ENCODE results near the gene SYNE1. TPM values are rescaled to one million over a fixed set of nuclear protein-coding genes. Genes with fewer than 3 reads are reported as not detected.
A peak's percentile ranks its signal among the peaks of the same experiment; 100 is the strongest.

Gene SYNE1
- total and polyA plus RNA-seq, 2 experiments from 2014 or later, result 17.6 to 59.9 TPM

DNA sequence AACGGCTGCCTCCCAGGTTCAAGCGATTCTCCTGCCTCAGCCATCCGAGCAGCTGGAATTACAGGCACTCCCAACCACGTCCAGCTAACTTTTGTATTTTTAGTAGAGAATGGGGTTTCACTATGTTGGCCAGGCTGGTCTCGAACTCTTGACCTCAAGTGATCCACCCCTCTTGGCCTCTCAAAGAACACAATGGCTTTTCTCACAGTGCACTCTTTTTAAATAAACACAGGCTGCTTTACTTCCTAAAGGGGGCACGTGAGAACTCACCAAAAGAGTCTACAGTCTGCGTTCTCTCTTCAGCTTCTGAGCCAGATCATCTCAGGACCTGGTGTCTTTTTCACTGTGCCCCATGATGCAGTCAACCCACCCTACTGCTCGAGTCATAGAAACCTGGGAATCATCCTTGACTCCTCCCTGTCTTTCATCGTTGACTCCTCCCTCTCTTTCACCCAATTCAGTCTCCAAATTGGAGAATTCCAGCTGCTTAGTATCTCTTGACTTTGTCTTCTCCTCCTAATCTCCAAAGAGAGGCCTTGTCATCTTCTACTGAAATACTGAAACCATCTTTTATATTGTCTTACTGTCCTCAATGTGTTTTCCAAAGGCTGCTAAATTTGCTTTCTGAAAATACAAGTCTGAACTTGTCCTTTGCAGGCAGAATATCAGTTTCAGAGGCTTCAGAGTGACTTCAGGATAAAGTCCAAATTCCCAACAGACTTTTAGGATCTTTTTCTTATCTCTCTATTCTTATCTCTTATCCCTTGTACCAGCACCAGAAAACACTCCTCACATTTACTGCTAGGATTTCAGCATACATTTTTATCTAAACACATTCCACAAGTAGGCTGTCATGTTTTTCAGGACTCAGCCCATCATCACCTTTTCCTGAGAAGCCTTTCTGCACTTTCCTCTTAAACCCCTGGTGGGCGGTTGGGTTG is 323.4 kb downstream of the SYNE1 start:
- Histone ChIP-seq H3K9me3 (ENCODE audit: low read depth) (no peaks in the 10 kb centered on the region), H3K4me3 (no peak overlapping the region), H3K4me1 (ENCODE audit: insufficient read depth) (peaks cover 8% of the 10 kb centered on the region), H3K36me3 (replicated peaks; ENCODE audit: insufficient read depth, low read depth) (no peaks in the 10 kb centered on the region), H3K27me3 (no peaks in the 10 kb centered on the region), H4K20me1 (ENCODE audit: insufficient read depth, poor library complexity, severe bottlenecking) (no peaks in the 10 kb centered on the region), H2AFZ (no peak overlapping the region), H3K9me2 (replicated peaks; ENCODE audit: insufficient read depth) (no peaks in the 10 kb centered on the region), H3K4me2 (peak overlapping the region; percentile 54), H3K27ac (peak overlapping the region; percentile 86), H3K79me2 (no peaks in the 10 kb centered on the region)
- peak; percentile 60 for DNase-seq (ENCODE audit: low spot score)
- WGBS (ENCODE audit: low lambda C conversion rate, missing lambda C conversion rate), result 55% methylated on average over 10 of the region's 10 CpGs
- TF ChIP-seq EZH2 (IDR thresholded peaks at IDR 0.05; ENCODE audit: borderline replicate concordance), result no peak
- TF ChIP-seq, protein P1, sequence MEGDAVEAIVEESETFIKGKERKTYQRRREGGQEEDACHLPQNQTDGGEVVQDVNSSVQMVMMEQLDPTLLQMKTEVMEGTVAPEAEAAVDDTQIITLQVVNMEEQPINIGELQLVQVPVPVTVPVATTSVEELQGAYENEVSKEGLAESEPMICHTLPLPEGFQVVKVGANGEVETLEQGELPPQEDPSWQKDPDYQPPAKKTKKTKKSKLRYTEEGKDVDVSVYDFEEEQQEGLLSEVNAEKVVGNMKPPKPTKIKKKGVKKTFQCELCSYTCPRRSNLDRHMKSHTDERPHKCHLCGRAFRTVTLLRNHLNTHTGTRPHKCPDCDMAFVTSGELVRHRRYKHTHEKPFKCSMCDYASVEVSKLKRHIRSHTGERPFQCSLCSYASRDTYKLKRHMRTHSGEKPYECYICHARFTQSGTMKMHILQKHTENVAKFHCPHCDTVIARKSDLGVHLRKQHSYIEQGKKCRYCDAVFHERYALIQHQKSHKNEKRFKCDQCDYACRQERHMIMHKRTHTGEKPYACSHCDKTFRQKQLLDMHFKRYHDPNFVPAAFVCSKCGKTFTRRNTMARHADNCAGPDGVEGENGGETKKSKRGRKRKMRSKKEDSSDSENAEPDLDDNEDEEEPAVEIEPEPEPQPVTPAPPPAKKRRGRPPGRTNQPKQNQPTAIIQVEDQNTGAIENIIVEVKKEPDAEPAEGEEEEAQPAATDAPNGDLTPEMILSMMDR (IDR thresholded peaks at IDR 0.05; ENCODE audit: poor library complexity), result no peak
- no peak for TF ChIP-seq EZH2phosphoT487 (IDR thresholded peaks at IDR 0.05; ENCODE audit: low read depth, severe bottlenecking, unreplicated experiment)

DNA sequence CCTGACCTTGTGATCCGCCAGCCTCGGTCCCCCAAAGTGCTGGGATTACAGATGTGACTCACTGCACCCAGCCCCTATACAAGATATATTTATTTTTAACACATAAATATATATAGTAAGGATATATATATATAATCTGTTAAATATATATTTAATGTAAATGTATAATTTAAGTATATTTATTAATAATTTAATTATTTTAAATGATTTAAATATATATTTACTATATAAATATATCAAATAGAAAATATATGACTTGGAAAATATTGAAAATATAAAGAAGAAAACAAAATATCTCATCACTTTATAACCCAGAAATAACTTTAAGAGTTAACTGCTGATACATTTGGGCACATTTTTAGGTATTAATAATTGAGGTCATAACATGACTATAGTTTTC is 324.7 kb downstream of the SYNE1 start:
- Histone ChIP-seq H3K36me3 (replicated peaks; ENCODE audit: insufficient read depth, low read depth) (no peaks in the 10 kb centered on the region), H3K4me2 (no peak overlapping the region), H3K4me3 (no peak overlapping the region), H2AFZ (no peak overlapping the region), H3K9me2 (replicated peaks; ENCODE audit: insufficient read depth) (no peaks in the 10 kb centered on the region), H4K20me1 (ENCODE audit: insufficient read depth, poor library complexity, severe bottlenecking) (no peaks in the 10 kb centered on the region), H3K27ac (no peak overlapping the region), H3K4me1 (ENCODE audit: insufficient read depth) (peaks cover 8% of the 10 kb centered on the region), H3K9me3 (ENCODE audit: low read depth) (no peaks in the 10 kb centered on the region), H3K27me3 (no peaks in the 10 kb centered on the region), H3K79me2 (no peaks in the 10 kb centered on the region)
- TF ChIP-seq EZH2 (IDR thresholded peaks at IDR 0.05; ENCODE audit: borderline replicate concordance) (no peak), EZH2phosphoT487 (IDR thresholded peaks at IDR 0.05; ENCODE audit: low read depth, severe bottlenecking, unreplicated experiment) (no peak)
- TF ChIP-seq, protein P1 (IDR thresholded peaks at IDR 0.05; ENCODE audit: poor library complexity), result no peak
- 100% methylated on average over 2 of the region's 2 CpGs for whole genome bisulfite sequencing (ENCODE audit: low lambda C conversion rate, missing lambda C conversion rate)
- DNase-seq (ENCODE audit: low spot score), result no peak

DNA sequence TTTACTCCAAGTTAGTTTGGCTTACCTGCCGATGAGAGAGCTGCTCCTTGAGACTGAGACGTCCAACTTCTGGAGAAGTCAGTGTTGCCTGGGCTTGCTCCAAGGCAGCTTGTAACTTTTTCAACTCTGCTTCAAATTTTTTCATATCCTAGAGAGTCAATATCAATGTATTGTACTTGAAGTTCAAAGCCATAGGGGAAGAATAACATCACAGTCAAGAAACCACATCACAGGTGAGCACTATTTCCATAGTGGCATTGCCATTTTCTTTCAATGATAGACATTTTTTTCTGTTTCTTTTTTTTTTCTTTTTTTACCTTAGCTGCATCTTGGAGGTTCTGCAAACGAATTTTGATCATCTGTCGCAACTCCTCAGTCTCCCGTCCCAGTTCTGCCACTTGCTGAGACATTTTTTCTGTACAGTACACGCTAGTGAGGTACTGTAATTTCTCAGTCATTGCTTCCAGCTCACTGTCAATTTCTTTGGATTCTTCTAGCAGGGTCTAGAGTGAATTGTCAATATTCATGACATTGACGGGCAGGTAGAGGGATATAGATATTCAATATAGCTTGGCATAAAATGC is 326.7 kb downstream of the SYNE1 start:
- H3K36me3 ChIP-seq (replicated peaks; ENCODE audit: insufficient read depth, low read depth), result no peaks in the 10 kb centered on the region
- peaks cover 8% of the 10 kb centered on the region for H3K4me1 ChIP-seq (ENCODE audit: insufficient read depth)
- no peaks in the 10 kb centered on the region for H3K9me3 ChIP-seq (ENCODE audit: low read depth)
- H3K4me2 ChIP-seq, result no peak overlapping the region
- TF ChIP-seq EZH2phosphoT487 (IDR thresholded peaks at IDR 0.05; ENCODE audit: low read depth, severe bottlenecking, unreplicated experiment) (no peak), EZH2 (IDR thresholded peaks at IDR 0.05; ENCODE audit: borderline replicate concordance) (no peak)
- TF ChIP-seq, protein P1 (IDR thresholded peaks at IDR 0.05; ENCODE audit: poor library complexity), result no peak
- no peaks in the 10 kb centered on the region for H3K9me2 ChIP-seq (replicated peaks; ENCODE audit: insufficient read depth)
- no peaks in the 10 kb centered on the region for H3K27me3 ChIP-seq
- no peak overlapping the region for H3K27ac ChIP-seq
- 94% methylated on average over 7 of the region's 7 CpGs for WGBS (ENCODE audit: low lambda C conversion rate, missing lambda C conversion rate)
- no peaks in the 10 kb centered on the region for H3K79me2 ChIP-seq
- H2AFZ ChIP-seq, result no peak overlapping the region
- H4K20me1 ChIP-seq (ENCODE audit: insufficient read depth, poor library complexity, severe bottlenecking), result no peaks in the 10 kb centered on the region
- no peak overlapping the region for H3K4me3 ChIP-seq
- no peak for DNase-seq (ENCODE audit: low spot score)
